Right lobe of liver (tissue), 4 donors: Measurements from ENCODE around the gene PATL1.

Experiments used
- POLR2A ChIP-seq: fragments of 450-650 bp; IDR thresholded peaks from one replicate; pipeline ENCODE4 v1.6.1; 2017; ENCODE audit warnings: antibody characterized with exemption, mild to moderate bottlenecking
- TF ChIP-seq, protein P1 (sequence below), 4 donors: fragments of 200-600 bp in 3 of 4; fragments of 450-650 bp in 1 of 4; IDR thresholded peaks; one replicate each; pipeline versions ENCODE4 v1.5.1 to v1.8.0; 2016 to 2022; ENCODE audit warnings: antibody characterized with exemption in 4 of 4, mild to moderate bottlenecking in 2 of 4
- donor health status: DM: no; HTN: no; CAD: no.
- donor health status: DM: no; HTN: no; CAD: no.
- donor health status: DM: no; HTN: yes; CAD: no.

DNA sequence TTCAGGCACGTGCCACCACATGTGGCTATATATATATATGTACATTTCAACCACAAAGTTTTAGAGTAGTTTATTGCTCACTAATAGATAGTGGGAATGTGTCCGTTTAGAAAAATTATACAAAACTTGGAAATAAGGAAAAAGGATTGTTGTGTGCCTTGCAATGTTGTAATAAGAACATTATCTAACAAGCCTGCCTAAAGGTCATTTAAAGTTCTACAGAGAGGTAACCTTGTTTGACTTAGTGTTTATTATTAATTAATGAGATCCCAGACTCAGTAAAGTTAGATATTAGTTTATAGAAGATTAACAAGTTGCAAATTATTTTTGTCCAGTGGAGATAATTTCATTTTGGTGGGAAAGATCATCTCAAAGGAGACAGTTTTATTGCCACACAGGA lies 5.5 kb upstream of the PATL1 start:
- TF ChIP-seq, protein P1, sequence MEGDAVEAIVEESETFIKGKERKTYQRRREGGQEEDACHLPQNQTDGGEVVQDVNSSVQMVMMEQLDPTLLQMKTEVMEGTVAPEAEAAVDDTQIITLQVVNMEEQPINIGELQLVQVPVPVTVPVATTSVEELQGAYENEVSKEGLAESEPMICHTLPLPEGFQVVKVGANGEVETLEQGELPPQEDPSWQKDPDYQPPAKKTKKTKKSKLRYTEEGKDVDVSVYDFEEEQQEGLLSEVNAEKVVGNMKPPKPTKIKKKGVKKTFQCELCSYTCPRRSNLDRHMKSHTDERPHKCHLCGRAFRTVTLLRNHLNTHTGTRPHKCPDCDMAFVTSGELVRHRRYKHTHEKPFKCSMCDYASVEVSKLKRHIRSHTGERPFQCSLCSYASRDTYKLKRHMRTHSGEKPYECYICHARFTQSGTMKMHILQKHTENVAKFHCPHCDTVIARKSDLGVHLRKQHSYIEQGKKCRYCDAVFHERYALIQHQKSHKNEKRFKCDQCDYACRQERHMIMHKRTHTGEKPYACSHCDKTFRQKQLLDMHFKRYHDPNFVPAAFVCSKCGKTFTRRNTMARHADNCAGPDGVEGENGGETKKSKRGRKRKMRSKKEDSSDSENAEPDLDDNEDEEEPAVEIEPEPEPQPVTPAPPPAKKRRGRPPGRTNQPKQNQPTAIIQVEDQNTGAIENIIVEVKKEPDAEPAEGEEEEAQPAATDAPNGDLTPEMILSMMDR (IDR thresholded peaks at IDR 0.05): no peak
- no peak for TF ChIP-seq POLR2A
